Activated effector memory CD4-positive, alpha-beta T cell treated with Interleukin-2 at 50 U/mL for 16 hours (primary cell): ENCODE measurements around the gene FUT3.

ENCODE experiments used
- DNase-seq: peaks from one replicate; pipeline ENCODE4 v3.0.0-alpha.2; 2020

Gene FUT3

DNA sequence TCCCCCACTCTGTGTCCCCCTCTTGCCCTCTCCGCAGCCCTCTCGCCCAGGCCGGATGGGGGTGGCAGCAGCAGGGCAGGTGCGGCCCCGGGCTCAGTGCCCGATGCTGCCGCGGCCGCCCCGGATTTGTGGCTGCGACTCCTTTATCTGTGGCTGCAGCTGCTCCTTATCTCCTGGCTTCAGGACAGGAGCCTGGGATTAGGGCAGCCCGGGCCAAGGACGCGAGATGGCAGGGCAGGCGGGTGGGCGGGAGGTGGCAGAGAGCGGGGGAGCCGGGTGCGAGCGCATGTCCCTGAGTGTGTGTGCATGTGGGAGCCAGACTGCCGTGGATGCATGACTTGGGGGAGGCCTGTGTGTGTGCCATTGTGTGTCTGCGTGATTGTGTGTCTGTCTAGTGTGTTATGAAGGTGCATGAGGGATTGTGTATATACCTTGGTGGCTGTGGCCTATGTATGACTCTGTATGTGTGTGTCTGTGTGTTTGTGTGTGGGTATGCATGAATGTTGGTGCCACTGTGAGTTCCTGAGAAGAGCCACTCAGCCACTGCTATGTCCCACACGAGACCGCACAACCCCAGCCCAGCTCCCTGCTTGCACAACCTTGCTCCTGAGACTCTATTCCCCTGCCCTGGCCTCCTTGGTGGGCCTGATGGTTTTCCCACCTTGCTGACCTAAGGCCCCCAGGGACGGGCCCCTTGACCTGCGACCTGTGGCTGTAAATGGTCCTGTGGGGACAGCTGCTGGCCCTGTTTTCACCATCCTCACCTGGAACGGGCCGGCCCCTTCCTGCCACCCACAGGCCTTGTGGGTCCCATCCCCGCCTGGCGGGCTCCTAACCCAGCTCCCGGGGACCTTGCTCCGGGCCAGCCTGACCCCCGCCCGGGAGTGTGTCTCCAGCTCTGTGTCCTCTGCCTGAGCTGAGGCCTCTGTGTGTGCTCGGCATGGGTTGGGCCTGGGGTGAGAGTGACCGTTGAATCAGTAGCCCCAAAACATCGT is 51.7 kb downstream of the FUT3 start:
- DNase-seq: no peak

DNA sequence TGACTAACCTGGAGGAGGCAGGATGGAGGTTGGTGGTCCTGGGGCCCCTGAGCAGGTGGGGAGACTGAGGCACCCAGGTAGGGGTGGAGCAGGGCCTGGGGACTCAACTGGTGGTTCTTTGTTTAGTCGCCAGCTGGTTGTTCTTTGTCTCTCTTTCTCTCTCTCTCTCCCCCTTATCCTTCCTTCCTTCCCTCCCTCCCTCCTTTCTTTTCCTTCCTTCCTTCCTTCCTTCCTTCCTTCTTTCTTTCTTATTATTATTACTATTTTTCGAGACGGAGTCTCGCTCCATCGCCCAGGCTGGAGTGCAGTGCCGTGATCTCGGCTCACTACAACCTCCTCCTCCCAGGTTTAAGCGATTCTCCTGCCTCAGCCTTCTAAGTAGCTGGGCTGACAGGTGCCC is 53.0 kb downstream of the FUT3 start:
- no peak for DNase-seq

DNA sequence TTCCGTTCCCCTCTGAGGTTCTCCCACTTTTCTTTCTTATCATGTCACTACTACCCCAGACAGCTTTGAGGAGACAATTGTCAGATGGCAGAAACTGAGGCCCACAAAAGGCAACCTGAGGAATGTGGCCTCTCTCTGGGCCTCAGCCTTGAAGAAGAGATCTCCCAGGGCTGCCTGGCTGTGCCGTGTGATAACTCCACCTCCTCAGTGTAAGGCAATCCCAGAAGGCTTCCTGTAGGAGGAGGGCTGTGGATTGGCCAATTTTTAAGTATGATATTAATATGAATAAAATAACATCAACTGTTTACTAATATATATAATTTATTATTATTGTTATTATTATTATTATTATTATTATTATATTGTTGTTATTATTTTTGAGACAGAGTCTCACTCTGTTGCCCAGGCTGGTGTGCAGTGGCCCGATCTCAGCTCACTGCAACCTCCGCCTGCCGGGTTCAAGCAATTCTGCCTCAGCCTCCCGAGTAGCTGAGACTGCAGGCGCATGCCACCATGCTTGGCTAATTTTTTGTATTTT is 55.8 kb downstream of the FUT3 start:
- DNase-seq: no peak

DNA sequence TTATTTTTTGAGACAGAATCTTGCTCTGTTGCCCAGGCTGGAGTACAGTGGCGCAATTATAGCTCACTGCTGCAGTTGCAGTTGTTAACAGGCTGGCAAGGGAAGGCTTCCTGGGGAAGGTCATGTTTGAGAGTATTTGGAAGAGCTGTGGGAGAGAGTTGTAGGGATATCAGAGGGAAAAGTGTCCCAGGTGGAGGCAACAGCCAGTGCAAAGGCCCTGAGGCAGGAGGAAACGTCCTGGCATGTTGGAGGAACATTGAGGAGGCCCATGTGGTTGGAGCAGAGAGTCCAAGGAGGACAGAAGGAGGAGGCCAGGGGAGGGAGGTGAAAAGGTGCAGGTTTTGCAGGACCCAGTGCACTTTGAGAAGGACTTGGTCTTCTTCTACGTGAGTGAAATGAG is 58.1 kb downstream of the FUT3 start:
- DNase-seq: no peak
